Stomach (tissue), 4 donors: ENCODE data around the gene HAUS6.

Experiments used
- EP300 ChIP-seq: sonication (generic); formaldehyde crosslinking; IDR thresholded peaks from one replicate; pipeline ENCODE4 v1.6.1; 2017; ENCODE audit warnings: antibody characterized with exemption
- POLR2A ChIP-seq, 4 donors: fragments of 450-650 bp; IDR thresholded peaks; one replicate each; pipeline ENCODE4 v1.6.1; 2016; ENCODE audit warnings: antibody characterized with exemption in 4 of 4, control low read depth in 2 of 4, mild to moderate bottlenecking in 1 of 4, moderate library complexity in 1 of 4
- TF ChIP-seq, protein P1 (sequence below), 7 experiments: fragments of 450-650 bp in 4 of 7; fragments of 200-600 bp in 3 of 7; sonication (generic) in 3 of 7; IDR thresholded peaks; one replicate each; pipeline ENCODE4 v1.5.1; 2016 to 2019; ENCODE audit warnings: antibody characterized with exemption in 7 of 7, control low read depth in 2 of 7, mild to moderate bottlenecking in 1 of 7

DNA sequence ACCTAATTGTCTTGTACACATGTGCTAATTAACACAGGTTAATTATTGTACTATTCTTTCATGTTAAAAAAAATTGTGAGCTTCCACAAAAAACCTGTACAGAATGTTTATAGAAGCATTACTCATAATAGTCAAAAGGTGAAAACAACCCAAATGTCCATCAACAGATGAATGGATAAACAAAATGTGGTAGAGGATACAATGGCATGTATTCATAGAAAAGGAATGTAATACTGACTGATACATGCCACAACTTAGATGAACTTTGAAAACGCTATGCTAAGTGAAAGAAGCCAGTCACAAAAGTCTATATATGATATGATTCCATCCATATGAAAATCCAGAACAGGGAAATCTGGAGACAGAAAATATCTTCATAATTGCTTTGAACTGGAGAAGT lies 27.9 kb downstream of the HAUS6 start:
- TF ChIP-seq, protein P1, sequence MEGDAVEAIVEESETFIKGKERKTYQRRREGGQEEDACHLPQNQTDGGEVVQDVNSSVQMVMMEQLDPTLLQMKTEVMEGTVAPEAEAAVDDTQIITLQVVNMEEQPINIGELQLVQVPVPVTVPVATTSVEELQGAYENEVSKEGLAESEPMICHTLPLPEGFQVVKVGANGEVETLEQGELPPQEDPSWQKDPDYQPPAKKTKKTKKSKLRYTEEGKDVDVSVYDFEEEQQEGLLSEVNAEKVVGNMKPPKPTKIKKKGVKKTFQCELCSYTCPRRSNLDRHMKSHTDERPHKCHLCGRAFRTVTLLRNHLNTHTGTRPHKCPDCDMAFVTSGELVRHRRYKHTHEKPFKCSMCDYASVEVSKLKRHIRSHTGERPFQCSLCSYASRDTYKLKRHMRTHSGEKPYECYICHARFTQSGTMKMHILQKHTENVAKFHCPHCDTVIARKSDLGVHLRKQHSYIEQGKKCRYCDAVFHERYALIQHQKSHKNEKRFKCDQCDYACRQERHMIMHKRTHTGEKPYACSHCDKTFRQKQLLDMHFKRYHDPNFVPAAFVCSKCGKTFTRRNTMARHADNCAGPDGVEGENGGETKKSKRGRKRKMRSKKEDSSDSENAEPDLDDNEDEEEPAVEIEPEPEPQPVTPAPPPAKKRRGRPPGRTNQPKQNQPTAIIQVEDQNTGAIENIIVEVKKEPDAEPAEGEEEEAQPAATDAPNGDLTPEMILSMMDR (IDR thresholded peaks at IDR 0.05), result no peak
- TF ChIP-seq POLR2A (IDR thresholded peaks at IDR 0.05), result no peak
- no peak for TF ChIP-seq EP300
